ENCODE data around the gene DOCK11.
"Not testable (repeated sequence)": the region's sequence is repeated elsewhere in the genome, so short reads cannot be mapped to it uniquely, and the experiment has no call there.

DOCK11 gene

DNA sequence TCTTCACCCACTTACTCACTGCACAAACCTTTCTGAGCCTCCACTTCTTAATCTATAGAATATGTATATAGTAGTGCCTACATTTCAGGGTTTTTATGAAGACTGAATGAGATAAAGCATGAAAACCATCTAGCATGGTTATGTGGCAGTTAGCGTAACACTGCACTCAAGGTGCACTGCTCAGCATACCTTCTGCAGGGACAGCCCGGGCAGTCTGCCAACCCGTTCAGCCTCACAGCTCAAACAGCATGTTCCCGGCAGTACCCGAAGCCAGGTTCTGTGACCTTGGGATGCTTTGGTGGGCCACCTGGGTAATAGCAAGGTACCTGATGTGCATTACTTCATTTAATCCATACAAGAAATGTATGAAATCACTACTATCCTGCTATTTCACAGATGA lies 81.4 kb downstream of the DOCK11 start:
- no peaks in the 10 kb centered on the region for H3K27me3 ChIP-seq (ENCODE audit: insufficient read depth, low read length, poor library complexity)
- no peak overlapping the region for H3K4me2 ChIP-seq (ENCODE audit: insufficient read depth, low read length)
- H3K4me3 ChIP-seq (ENCODE audit: low read depth in 1 of 2, low read length in 2 of 2): no peak overlapping the region
- TF ChIP-seq, protein P1, sequence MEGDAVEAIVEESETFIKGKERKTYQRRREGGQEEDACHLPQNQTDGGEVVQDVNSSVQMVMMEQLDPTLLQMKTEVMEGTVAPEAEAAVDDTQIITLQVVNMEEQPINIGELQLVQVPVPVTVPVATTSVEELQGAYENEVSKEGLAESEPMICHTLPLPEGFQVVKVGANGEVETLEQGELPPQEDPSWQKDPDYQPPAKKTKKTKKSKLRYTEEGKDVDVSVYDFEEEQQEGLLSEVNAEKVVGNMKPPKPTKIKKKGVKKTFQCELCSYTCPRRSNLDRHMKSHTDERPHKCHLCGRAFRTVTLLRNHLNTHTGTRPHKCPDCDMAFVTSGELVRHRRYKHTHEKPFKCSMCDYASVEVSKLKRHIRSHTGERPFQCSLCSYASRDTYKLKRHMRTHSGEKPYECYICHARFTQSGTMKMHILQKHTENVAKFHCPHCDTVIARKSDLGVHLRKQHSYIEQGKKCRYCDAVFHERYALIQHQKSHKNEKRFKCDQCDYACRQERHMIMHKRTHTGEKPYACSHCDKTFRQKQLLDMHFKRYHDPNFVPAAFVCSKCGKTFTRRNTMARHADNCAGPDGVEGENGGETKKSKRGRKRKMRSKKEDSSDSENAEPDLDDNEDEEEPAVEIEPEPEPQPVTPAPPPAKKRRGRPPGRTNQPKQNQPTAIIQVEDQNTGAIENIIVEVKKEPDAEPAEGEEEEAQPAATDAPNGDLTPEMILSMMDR (IDR thresholded peaks at IDR 0.05; ENCODE audit: borderline replicate concordance, extremely low read depth, low read length, poor library complexity, severe bottlenecking): no peak
- no peak for TF ChIP-seq EZH2 (IDR thresholded peaks at IDR 0.05; ENCODE audit: borderline replicate concordance, low read depth, low read length, severe bottlenecking)
- no peak overlapping the region for H2AFZ ChIP-seq (ENCODE audit: low read depth, low read length)
- H3K4me1 ChIP-seq (ENCODE audit: insufficient read depth, low read length): no peaks in the 10 kb centered on the region
- H4K20me1 ChIP-seq (ENCODE audit: insufficient read depth, low read length): no peaks in the 10 kb centered on the region
- H3K79me2 ChIP-seq (ENCODE audit: insufficient read depth, low read length): no peaks in the 10 kb centered on the region
- H3K9me3 ChIP-seq (ENCODE audit: insufficient read depth, low read length, severe bottlenecking): no peaks in the 10 kb centered on the region
- ATAC-seq (ENCODE audit: insufficient read depth, low read depth) (no peak), DNase-seq (no peak)
- no peak overlapping the region for H3K9ac ChIP-seq (ENCODE audit: low read depth, low read length)
- H3K27ac ChIP-seq (ENCODE audit: low read length): no peak overlapping the region
- peaks cover 42% of the 10 kb centered on the region for H3K36me3 ChIP-seq (ENCODE audit: insufficient read depth, low read length)

DNA sequence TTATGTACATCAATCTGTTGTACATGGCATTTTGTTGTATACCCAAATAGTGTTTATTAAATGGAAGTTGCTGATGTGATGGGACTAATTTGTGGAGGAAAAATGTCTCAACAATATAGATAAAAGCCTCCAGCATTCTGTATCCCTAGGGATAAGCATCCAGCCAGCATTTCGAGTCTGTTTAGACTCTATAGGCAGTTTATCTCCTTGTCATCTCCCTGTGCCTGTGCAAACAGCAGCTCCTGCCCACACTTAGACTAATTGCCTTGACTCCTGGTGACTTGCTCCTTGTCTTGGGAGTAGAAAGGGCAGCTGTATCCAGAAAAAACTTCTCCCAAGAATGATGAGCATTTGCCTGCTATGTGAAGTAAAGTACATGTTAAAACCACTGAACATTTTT lies 83.8 kb downstream of the DOCK11 start:
- Histone ChIP-seq H3K27ac (ENCODE audit: low read length) (no peak overlapping the region), H3K9ac (ENCODE audit: low read depth, low read length) (no peak overlapping the region), H4K20me1 (ENCODE audit: insufficient read depth, low read length) (no peaks in the 10 kb centered on the region), H3K9me3 (ENCODE audit: insufficient read depth, low read length, severe bottlenecking) (no peaks in the 10 kb centered on the region), H2AFZ (ENCODE audit: low read depth, low read length) (no peak overlapping the region), H3K4me1 (ENCODE audit: insufficient read depth, low read length) (no peaks in the 10 kb centered on the region), H3K36me3 (ENCODE audit: insufficient read depth, low read length) (peaks cover 32% of the 10 kb centered on the region), H3K27me3 (ENCODE audit: insufficient read depth, low read length, poor library complexity) (no peaks in the 10 kb centered on the region), H3K79me2 (ENCODE audit: insufficient read depth, low read length) (no peaks in the 10 kb centered on the region), H3K4me2 (ENCODE audit: insufficient read depth, low read length) (no peak overlapping the region), H3K4me3 (ENCODE audit: low read depth in 1 of 2, low read length in 2 of 2) (no peak overlapping the region)
- no peak for DNase-seq
- no peak for ATAC-seq (ENCODE audit: insufficient read depth, low read depth)
- TF ChIP-seq, protein P1 (IDR thresholded peaks at IDR 0.05; ENCODE audit: borderline replicate concordance, extremely low read depth, low read length, poor library complexity, severe bottlenecking): no peak
- TF ChIP-seq EZH2 (IDR thresholded peaks at IDR 0.05; ENCODE audit: borderline replicate concordance, low read depth, low read length, severe bottlenecking): no peak

DNA sequence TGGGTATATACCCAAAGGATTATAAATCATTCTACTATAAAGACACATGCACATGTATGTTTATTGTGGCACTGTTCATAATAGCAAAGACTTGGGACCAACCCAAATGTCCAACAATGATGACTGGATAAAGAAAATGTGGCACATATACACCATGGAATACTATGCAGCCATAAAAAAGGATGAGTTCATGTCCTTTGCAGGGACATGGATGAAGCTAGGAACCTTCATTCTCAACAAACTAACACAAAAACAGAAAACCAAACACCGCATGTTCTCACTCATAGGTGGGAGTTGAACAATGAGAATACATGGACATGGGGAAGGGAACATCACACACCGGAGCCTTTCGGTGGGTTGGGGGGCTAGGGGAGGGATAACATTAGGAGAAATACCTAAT lies 87.3 kb downstream of the DOCK11 start:
- H3K4me2 ChIP-seq (ENCODE audit: insufficient read depth, low read length); H4K20me1 ChIP-seq (ENCODE audit: insufficient read depth, low read length); H2AFZ ChIP-seq (ENCODE audit: low read depth, low read length); H3K4me3 ChIP-seq (ENCODE audit: low read depth in 1 of 2, low read length in 2 of 2); H3K27ac ChIP-seq (ENCODE audit: low read length); H3K27me3 ChIP-seq (ENCODE audit: insufficient read depth, low read length, poor library complexity); H3K9me3 ChIP-seq (ENCODE audit: insufficient read depth, low read length, severe bottlenecking); DNase-seq; H3K4me1 ChIP-seq (ENCODE audit: insufficient read depth, low read length); ATAC-seq (ENCODE audit: insufficient read depth, low read depth); H3K9ac ChIP-seq (ENCODE audit: low read depth, low read length); H3K79me2 ChIP-seq (ENCODE audit: insufficient read depth, low read length): not testable (repeated sequence)
- peaks cover 29% of the 10 kb centered on the region for H3K36me3 ChIP-seq (ENCODE audit: insufficient read depth, low read length)

DNA sequence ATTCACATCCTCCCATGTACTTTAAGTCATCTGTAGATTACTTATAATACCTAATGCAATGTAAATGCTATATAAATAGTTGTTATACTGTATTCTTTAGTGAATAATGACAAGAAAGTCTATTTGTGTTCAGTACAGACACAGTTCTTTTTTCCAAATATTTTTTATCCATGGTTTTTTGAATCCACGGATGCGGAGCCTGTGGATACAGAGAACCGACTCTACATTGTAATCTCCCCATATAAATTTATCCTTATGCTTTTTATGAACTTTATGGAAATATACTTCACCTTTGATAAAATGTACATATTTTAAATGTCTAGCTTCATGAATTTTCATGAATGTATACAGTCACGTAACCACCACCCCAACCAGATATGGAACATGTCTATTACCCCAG lies 88.2 kb downstream of the DOCK11 start:
- Histone ChIP-seq H3K36me3 (ENCODE audit: insufficient read depth, low read length) (peaks cover 28% of the 10 kb centered on the region; the same call in 1 of the 2 replicates), H3K27ac (ENCODE audit: low read length) (no peak overlapping the region), H3K9ac (ENCODE audit: low read depth, low read length) (no peak overlapping the region), H2AFZ (ENCODE audit: low read depth, low read length) (no peak overlapping the region), H3K4me1 (ENCODE audit: insufficient read depth, low read length) (no peaks in the 10 kb centered on the region), H3K4me2 (ENCODE audit: insufficient read depth, low read length) (no peak overlapping the region), H4K20me1 (ENCODE audit: insufficient read depth, low read length) (no peaks in the 10 kb centered on the region), H3K27me3 (ENCODE audit: insufficient read depth, low read length, poor library complexity) (no peaks in the 10 kb centered on the region), H3K79me2 (ENCODE audit: insufficient read depth, low read length) (no peaks in the 10 kb centered on the region), H3K4me3 (ENCODE audit: low read depth in 1 of 2, low read length in 2 of 2) (no peak overlapping the region), H3K9me3 (ENCODE audit: insufficient read depth, low read length, severe bottlenecking) (no peaks in the 10 kb centered on the region)
- ATAC-seq (ENCODE audit: insufficient read depth, low read depth) (no peak), DNase-seq (no peak)
- TF ChIP-seq, protein P1 (IDR thresholded peaks at IDR 0.05; ENCODE audit: borderline replicate concordance, extremely low read depth, low read length, poor library complexity, severe bottlenecking): no peak
- TF ChIP-seq EZH2 (IDR thresholded peaks at IDR 0.05; ENCODE audit: borderline replicate concordance, low read depth, low read length, severe bottlenecking): no peak

Data from DND-41 (cell line).